ENCODE results near the gene AGAP2.

- TF ChIP-seq CTCF (conservative IDR thresholded peaks at IDR 0.05) (no peak), ZFX (IDR thresholded peaks at IDR 0.05) (no peak)
Measured at GRCh38 chr12:57719777-57720605, 18.6 kb downstream of the AGAP2 start.
